SK-N-DZ (cell line): Measurements from ENCODE around the gene BCAS1.

Experiments used
- DNase-seq: peaks from one replicate; pipeline ENCODE4 v3.0.0-alpha.2; 2015; ENCODE audit warnings: low spot score

The BCAS1 gene

GRCh38 chr20:54048891-54049545 is 21.4 kb downstream of the BCAS1 start:
- no peak for DNase-seq

GRCh38 chr20:54048481-54048880 is 21.9 kb downstream of the BCAS1 start:
- no peak for DNase-seq

- no peak for DNase-seq
Measured at GRCh38 chr20:54047720-54048119, 22.7 kb downstream of the BCAS1 start.

GRCh38 chr20:54047048-54047447 is 23.3 kb downstream of the BCAS1 start:
- DNase-seq: no peak

- DNase-seq: no peak
Measured at GRCh38 chr20:54044156-54044555, 26.2 kb downstream of the BCAS1 start.

- DNase-seq: no peak
Measured at GRCh38 chr20:54043076-54043967, 27.1 kb downstream of the BCAS1 start.

- DNase-seq: no peak
Measured at GRCh38 chr20:54042021-54042420, 28.4 kb downstream of the BCAS1 start.

- DNase-seq: no peak
Measured at GRCh38 chr20:54041336-54041735, 29.1 kb downstream of the BCAS1 start.

GRCh38 chr20:54040531-54040930 is 29.9 kb downstream of the BCAS1 start:
- DNase-seq: no peak

GRCh38 chr20:54038961-54039360 is 31.4 kb downstream of the BCAS1 start:
- no peak for DNase-seq

- no peak for DNase-seq
Measured at GRCh38 chr20:54037525-54037924, 32.9 kb downstream of the BCAS1 start.

GRCh38 chr20:54029643-54030042 is 40.8 kb downstream of the BCAS1 start:
- no peak for DNase-seq

- no peak for DNase-seq
Measured at GRCh38 chr20:54029176-54029575, 41.2 kb downstream of the BCAS1 start.

GRCh38 chr20:54028276-54029011 is 42.0 kb downstream of the BCAS1 start:
- no peak for DNase-seq

- DNase-seq: no peak
Measured at GRCh38 chr20:54027704-54028103, 42.7 kb downstream of the BCAS1 start.

- DNase-seq: no peak
Measured at GRCh38 chr20:54026295-54027064, 43.9 kb downstream of the BCAS1 start.

- no peak for DNase-seq
Measured at GRCh38 chr20:54025251-54025771, 45.1 kb downstream of the BCAS1 start.

- DNase-seq: no peak
Measured at GRCh38 chr20:54023406-54023805, 47.0 kb downstream of the BCAS1 start.

- no peak for DNase-seq
Measured at GRCh38 chr20:54021446-54022235, 48.8 kb downstream of the BCAS1 start.

- no peak for DNase-seq
Measured at GRCh38 chr20:54020868-54021267, 49.5 kb downstream of the BCAS1 start.
